Measurements from ENCODE around the gene NBPF1.
"Not testable (repeated sequence)": the region's sequence is repeated elsewhere in the genome, so short reads cannot be mapped to it uniquely, and the experiment has no call there.

- not testable (repeated sequence) for TF ChIP-seq ZNF274 (IDR thresholded peaks at IDR 0.05; ENCODE audit: low read depth, low read length); CTCF (IDR thresholded peaks at IDR 0.05 in 2 of 3, conservative IDR thresholded peaks at IDR 0.05 in 1 of 3; ENCODE audit: borderline replicate concordance in 1 of 3, insufficient read depth in 1 of 3, low read depth in 2 of 3, low read length in 2 of 3); EGR1 (IDR thresholded peaks at IDR 0.05; ENCODE audit: low read depth); TCF7L2 (IDR thresholded peaks at IDR 0.05; ENCODE audit: borderline replicate concordance, extremely low read depth, insufficient read depth, insufficient read length); POLR2AphosphoS5 (IDR thresholded peaks at IDR 0.05; ENCODE audit: low read depth, low read length); POLR2A (IDR thresholded peaks at IDR 0.05; ENCODE audit: borderline replicate concordance, extremely low read depth, insufficient read depth, insufficient read length); SIN3A (IDR thresholded peaks at IDR 0.05; ENCODE audit: low read depth); EZH2 (IDR thresholded peaks at IDR 0.05); SP1 (IDR thresholded peaks at IDR 0.05; ENCODE audit: low read depth); SRF (IDR thresholded peaks at IDR 0.05; ENCODE audit: low read depth); ZFX (IDR thresholded peaks at IDR 0.05); EZH2phosphoT487 (IDR thresholded peaks at IDR 0.05; ENCODE audit: borderline replicate concordance)
- TF ChIP-seq, protein P1, sequence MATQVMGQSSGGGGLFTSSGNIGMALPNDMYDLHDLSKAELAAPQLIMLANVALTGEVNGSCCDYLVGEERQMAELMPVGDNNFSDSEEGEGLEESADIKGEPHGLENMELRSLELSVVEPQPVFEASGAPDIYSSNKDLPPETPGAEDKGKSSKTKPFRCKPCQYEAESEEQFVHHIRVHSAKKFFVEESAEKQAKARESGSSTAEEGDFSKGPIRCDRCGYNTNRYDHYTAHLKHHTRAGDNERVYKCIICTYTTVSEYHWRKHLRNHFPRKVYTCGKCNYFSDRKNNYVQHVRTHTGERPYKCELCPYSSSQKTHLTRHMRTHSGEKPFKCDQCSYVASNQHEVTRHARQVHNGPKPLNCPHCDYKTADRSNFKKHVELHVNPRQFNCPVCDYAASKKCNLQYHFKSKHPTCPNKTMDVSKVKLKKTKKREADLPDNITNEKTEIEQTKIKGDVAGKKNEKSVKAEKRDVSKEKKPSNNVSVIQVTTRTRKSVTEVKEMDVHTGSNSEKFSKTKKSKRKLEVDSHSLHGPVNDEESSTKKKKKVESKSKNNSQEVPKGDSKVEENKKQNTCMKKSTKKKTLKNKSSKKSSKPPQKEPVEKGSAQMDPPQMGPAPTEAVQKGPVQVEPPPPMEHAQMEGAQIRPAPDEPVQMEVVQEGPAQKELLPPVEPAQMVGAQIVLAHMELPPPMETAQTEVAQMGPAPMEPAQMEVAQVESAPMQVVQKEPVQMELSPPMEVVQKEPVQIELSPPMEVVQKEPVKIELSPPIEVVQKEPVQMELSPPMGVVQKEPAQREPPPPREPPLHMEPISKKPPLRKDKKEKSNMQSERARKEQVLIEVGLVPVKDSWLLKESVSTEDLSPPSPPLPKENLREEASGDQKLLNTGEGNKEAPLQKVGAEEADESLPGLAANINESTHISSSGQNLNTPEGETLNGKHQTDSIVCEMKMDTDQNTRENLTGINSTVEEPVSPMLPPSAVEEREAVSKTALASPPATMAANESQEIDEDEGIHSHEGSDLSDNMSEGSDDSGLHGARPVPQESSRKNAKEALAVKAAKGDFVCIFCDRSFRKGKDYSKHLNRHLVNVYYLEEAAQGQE (IDR thresholded peaks at IDR 0.05; ENCODE audit: low read depth): not testable (repeated sequence)
- TF ChIP-seq, protein P2, sequence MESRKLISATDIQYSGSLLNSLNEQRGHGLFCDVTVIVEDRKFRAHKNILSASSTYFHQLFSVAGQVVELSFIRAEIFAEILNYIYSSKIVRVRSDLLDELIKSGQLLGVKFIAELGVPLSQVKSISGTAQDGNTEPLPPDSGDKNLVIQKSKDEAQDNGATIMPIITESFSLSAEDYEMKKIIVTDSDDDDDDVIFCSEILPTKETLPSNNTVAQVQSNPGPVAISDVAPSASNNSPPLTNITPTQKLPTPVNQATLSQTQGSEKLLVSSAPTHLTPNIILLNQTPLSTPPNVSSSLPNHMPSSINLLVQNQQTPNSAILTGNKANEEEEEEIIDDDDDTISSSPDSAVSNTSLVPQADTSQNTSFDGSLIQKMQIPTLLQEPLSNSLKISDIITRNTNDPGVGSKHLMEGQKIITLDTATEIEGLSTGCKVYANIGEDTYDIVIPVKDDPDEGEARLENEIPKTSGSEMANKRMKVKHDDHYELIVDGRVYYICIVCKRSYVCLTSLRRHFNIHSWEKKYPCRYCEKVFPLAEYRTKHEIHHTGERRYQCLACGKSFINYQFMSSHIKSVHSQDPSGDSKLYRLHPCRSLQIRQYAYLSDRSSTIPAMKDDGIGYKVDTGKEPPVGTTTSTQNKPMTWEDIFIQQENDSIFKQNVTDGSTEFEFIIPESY (IDR thresholded peaks at IDR 0.05; ENCODE audit: extremely low read depth, insufficient replicate concordance, low read length): not testable (repeated sequence)
These were observed 2.8 kb downstream of the NBPF1 start for GRCh38 chr1:16610553-16610952.
